Head of caudate nucleus (tissue), 42 donors: ENCODE results near the gene ZFYVE19.

Experiments used
- DNase-seq, 42 donors: peaks; one replicate each; pipeline versions ENCODE4 v3.0.0 to v3.0.0-alpha.2; 2020 to 2021; ENCODE audit warnings: mixed read lengths in 7 of 42
- intact Hi-C: fragments of 100-400 bp; cut with DNase I; formaldehyde crosslinking; loops from one replicate; pipeline ENCODE4 v1.15.0; 2022

The ZFYVE19 gene

GRCh38 chr15:40838756-40839155, 31.9 kb downstream of the ZFYVE19 start:
- DNase-seq, result no peak
- intact Hi-C loops, result no loop called here

- intact Hi-C loops, result no loop called here
- no peak for DNase-seq
These were observed 34.9 kb downstream of the ZFYVE19 start for GRCh38 chr15:40841741-40842140.

GRCh38 chr15:40843261-40843884, 36.5 kb downstream of the ZFYVE19 start:
- intact Hi-C loops, result no loop called here
- no peak for DNase-seq

GRCh38 chr15:40843885-40844695, 37.2 kb downstream of the ZFYVE19 start, which contains the start of gene SPINT1:
Gene SPINT1 (plus strand): TSS chr15:40844048. CDS start chr15:40844555, 507 bp downstream.
- intact Hi-C loops, result no loop called here
- no peak for DNase-seq

GRCh38 chr15:40844696-40845030, 37.8 kb downstream of the ZFYVE19 start:
- peak in 1 of 42 donors; percentile 16 for DNase-seq
- intact Hi-C loops, result no loop called here

GRCh38 chr15:40845036-40845435, 38.1 kb downstream of the ZFYVE19 start:
- intact Hi-C loops, result no loop called here
- no peak for DNase-seq

- intact Hi-C loops, result no loop called here
These were observed 38.8 kb downstream of the ZFYVE19 start for GRCh38 chr15:40845511-40846284.

GRCh38 chr15:40846841-40847222, 39.9 kb downstream of the ZFYVE19 start:
- intact Hi-C loops, result no loop called here
- no peak for DNase-seq

More at GRCh38 chr15:40845511-40846284, 38.8 kb downstream of the ZFYVE19 start:
- DNase-seq, result no peak

GRCh38 chr15:40847223-40847961, 40.5 kb downstream of the ZFYVE19 start:
- intact Hi-C loops, result no loop called here
- peak in 32 of 42 donors; percentile 14 to 66 (median 33) for DNase-seq

- intact Hi-C loops, result no loop called here
- no peak for DNase-seq
These were observed 43.8 kb downstream of the ZFYVE19 start for GRCh38 chr15:40850576-40851112.

GRCh38 chr15:40852529-40852928, 45.6 kb downstream of the ZFYVE19 start:
- DNase-seq, result no peak
- intact Hi-C loops, result no loop called here

- intact Hi-C loops, result no loop called here
- no peak for DNase-seq
These were observed 46.5 kb downstream of the ZFYVE19 start for GRCh38 chr15:40853241-40853890.

- intact Hi-C loops, result no loop called here
- DNase-seq, result no peak
These were observed 47.3 kb downstream of the ZFYVE19 start for GRCh38 chr15:40854161-40854560.

- no peak for DNase-seq
- intact Hi-C loops, result no loop called here
These were observed 48.9 kb downstream of the ZFYVE19 start for GRCh38 chr15:40855706-40856234.

- intact Hi-C loops, result no loop called here
- DNase-seq, result no peak
These were observed 49.9 kb downstream of the ZFYVE19 start for GRCh38 chr15:40856746-40857145.

- intact Hi-C loops, result loop anchor here (2.0 kb wide), 1 partner anchor 35 kb away; no protein-coding TSS in a partner anchor
- peak; percentile 49 to 89 (median 74) for DNase-seq
These were observed 50.9 kb downstream of the ZFYVE19 start for GRCh38 chr15:40857601-40858341.

- intact Hi-C loops, result loop anchor here (2.0 kb wide), 1 partner anchor 34 kb away; no protein-coding TSS in a partner anchor
- peak in 1 of 42 donors; percentile 25 for DNase-seq
These were observed 51.8 kb downstream of the ZFYVE19 start for GRCh38 chr15:40858706-40859105.
